Muscle layer of colon (tissue), 2 donors: ENCODE data around the gene S1PR5.

Experiments
- H3K27ac ChIP-seq: one replicate; pipeline ENCODE4 v1.7.0; 2013; ENCODE audit warnings: low read depth, mild to moderate bottlenecking, low read length, moderate library complexity
- H3K27me3 ChIP-seq, 2 donors: one replicate each; pipeline ENCODE4 v1.7.0; 2013; ENCODE audit warnings: low read length in 2 of 2, mild to moderate bottlenecking in 2 of 2; ENCODE audit not compliant: insufficient read depth in 2 of 2, control insufficient read depth in 1 of 2
- H3K36me3 ChIP-seq: one replicate; pipeline ENCODE4 v1.7.0; 2013; ENCODE audit warnings: mild to moderate bottlenecking, low read length; ENCODE audit not compliant: insufficient read depth
- H3K4me1 ChIP-seq: one replicate; pipeline ENCODE4 v1.7.0; 2013; ENCODE audit warnings: mild to moderate bottlenecking, low read length; ENCODE audit not compliant: insufficient read depth
- H3K4me3 ChIP-seq, 2 donors: one replicate each; pipeline ENCODE4 v1.7.0; 2013; ENCODE audit warnings: low read length in 2 of 2, low read depth in 1 of 2, mild to moderate bottlenecking in 1 of 2, moderate library complexity in 1 of 2
- H3K9ac ChIP-seq: one replicate; pipeline ENCODE4 v1.7.0; 2013; ENCODE audit warnings: low read length
- H3K9me3 ChIP-seq: one replicate; pipeline ENCODE4 v1.7.0; 2013; ENCODE audit warnings: mild to moderate bottlenecking, low read length
- donor health status: abdominal sarcoma.
- donor health status: Adenocarcinoma of cecum.

The S1PR5 gene

DNA sequence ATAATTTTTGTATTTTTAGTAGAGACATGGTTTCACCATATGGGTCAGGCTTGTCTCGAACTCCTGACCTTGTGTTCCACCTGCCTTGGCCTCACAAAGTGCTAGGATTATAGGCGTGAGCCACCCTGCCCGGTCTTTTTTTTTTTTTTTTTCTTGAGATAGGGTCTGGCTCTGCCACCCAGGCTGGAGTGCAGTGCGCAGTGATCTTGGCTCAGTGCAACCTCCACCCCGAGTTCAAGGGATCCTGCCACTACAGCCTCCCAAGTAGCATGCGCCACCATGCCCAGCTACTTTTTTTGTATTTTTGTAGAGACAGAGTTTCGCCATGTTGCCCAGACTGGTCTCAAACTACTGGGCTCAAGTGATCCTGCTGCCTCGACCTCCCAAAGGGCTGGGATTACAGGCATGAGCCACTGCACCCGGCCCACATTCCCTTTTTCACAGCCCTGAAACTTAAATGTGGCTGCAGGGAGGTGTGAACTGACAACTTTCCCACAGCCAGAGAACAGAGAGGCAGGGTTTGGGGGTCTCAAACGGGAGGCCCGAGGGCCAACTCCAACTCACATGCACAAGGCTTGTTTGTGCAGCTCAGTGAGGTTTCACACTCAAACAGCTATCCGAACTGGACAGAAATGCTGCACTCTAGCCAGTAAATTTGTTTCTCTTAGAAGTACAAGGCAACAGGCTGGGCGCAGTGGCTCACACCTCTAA is 4.4 kb upstream of the S1PR5 start:
- Histone ChIP-seq H3K9me3 (no peaks in the 10 kb centered on the region), H3K36me3 (no peaks in the 10 kb centered on the region), H3K4me3 (no peak overlapping the region), H3K4me1 (no peaks in the 10 kb centered on the region), H3K27me3 (peaks cover 21 to 34% of the 10 kb centered on the region in 2 donors), H3K27ac (no peak overlapping the region), H3K9ac (no peak overlapping the region)

DNA sequence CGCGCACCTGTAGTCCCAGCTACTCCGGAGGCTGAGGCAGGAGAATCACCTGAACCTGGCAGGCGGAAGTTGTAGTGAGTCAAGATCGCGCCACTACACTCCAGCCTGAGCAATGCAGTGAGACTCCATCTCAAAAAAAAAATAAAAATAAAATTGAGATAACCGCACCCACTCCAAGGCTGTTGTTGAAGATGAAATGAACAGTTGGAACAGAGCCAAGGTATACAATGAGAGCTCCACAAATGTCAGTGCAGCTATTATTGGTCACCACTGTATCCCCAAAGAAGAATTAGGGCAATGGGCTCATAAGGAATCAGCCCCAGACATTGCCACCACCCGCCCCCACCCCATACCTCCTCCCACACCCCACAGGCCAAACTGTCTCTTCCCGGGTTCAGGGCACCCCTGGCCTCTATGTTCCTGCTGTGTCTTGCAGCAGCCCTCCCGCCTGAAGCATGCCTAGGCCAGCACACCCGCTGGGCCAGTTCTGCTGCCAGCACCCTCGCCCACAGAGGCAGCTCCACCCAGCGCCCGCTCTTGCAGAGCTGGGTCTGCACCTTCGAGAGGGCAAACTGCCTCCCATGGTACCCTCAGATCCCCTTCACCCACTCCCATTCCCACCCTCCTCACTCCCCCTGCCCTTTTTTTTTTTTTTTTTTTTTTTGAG is 3.5 kb upstream of the S1PR5 start:
- H3K36me3 ChIP-seq: no peaks in the 10 kb centered on the region
- no peak overlapping the region for H3K27ac ChIP-seq
- peaks cover 24 to 42% of the 10 kb centered on the region in 2 donors for H3K27me3 ChIP-seq
- H3K9me3 ChIP-seq: no peaks in the 10 kb centered on the region
- no peak overlapping the region for H3K9ac ChIP-seq
- no peaks in the 10 kb centered on the region for H3K4me1 ChIP-seq
- no peak overlapping the region for H3K4me3 ChIP-seq

DNA sequence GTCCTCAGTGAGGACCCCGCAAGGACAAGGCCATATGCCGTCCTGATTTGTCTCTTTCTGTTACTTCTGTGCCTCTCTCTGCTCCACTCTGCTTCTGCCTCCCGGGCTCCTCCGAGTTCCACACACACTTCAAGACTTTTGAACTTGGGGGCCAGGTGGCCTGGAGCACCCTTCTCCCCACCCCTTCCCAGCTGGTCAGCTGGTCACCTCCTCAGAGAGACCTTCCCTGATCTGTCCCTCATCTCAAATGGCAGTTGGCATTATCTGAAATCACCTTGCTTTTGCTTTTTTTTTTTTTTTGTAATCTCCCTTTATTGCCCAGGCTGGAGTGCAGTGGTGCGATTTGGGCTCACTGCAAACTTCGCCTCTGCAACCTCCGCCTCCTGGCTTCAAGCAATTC is 2.2 kb upstream of the S1PR5 start:
- Histone ChIP-seq H3K36me3 (no peaks in the 10 kb centered on the region), H3K9me3 (no peaks in the 10 kb centered on the region), H3K4me3 (no peak overlapping the region), H3K27me3 (peaks cover 36 to 55% of the 10 kb centered on the region in 2 donors), H3K9ac (no peak overlapping the region), H3K27ac (no peak overlapping the region), H3K4me1 (no peaks in the 10 kb centered on the region)

DNA sequence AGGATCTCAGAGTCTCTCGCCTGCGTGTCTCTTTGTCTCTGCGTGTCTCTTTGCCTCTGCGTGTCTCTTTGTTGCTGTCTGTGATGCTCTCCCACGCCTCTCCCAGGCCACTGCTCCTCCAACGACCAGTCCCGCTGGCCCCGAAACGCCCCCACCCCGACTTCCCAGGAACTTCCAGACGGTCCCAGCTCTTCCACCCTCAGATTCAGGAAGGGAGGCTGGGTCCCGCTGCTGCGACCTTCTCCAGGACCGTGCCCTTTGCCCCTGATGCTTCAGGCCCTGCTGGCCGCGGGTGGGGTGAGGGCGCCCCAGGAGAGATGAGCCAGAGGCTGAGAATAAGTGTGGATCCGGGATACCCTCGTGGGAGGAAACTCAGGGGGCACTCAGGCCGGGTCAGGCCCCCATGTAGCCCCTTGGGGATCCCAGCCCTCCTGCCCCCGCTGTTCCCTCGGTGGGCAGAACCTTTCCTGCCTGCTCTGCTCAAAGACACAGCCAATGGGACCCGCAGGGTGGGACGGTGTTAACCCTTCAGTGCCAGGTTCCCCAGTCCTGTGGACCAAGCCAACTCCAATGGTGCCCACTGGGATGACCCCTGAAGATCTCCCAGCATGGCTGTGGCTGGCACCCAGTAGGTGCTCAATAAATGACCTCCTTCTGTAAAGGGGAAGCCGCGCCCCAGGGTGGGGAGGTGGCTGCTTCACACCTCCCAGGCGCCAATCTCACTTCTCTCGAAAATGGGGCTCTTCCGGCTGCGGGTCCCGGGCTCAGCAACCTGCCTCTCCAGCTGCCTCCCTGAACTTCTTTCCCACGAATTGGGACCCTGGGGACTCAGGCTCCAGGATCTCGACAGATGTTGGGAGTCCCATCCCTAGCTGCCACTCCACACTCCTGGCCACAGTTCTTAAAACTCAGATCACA is 1.5 kb upstream of the S1PR5 start:
- H3K27ac ChIP-seq: no peak overlapping the region
- H3K9me3 ChIP-seq: no peaks in the 10 kb centered on the region
- no peaks in the 10 kb centered on the region for H3K4me1 ChIP-seq
- H3K27me3 ChIP-seq: peaks cover 36 to 62% of the 10 kb centered on the region in 2 donors
- H3K36me3 ChIP-seq: no peaks in the 10 kb centered on the region
- H3K9ac ChIP-seq: no peak overlapping the region
- H3K4me3 ChIP-seq: no peak overlapping the region

DNA sequence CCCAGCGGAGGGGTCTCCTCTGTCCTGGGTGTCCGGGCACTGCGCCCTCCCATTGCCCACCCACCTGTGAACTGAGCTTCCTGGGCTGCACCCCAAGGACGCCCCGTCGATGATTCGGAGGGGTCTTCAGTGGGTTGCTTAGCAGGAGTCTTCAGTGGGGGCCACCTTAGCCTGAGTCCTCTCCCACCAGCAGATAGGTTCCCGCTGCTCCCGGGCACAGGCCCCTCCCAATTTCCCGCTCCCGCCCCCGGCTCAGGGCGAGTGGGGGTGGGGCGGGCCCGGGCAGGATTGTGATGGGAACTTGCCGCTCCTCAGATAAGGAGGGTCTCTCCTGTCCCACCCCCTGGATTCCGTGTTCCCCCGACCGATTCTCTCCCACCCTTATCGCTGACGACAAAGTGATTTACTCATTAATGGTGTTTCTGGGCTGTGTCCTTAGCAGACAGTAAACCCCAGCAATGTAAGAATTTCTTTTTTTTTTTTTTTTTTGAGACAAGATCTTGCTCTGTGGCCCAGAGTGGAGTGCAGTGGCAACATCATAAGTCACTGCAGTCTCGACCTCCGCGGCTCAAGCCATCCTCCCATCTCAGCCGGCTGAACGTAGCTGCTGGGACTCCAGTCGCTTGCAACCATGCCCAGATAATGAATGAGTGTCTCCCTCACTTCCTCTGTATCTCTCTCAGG is 655 bp upstream of the S1PR5 start:
- Histone ChIP-seq H3K4me3 (no peak overlapping the region), H3K27me3 (peaks cover 42 to 70% of the 10 kb centered on the region in 2 donors), H3K27ac (no peak overlapping the region)

DNA sequence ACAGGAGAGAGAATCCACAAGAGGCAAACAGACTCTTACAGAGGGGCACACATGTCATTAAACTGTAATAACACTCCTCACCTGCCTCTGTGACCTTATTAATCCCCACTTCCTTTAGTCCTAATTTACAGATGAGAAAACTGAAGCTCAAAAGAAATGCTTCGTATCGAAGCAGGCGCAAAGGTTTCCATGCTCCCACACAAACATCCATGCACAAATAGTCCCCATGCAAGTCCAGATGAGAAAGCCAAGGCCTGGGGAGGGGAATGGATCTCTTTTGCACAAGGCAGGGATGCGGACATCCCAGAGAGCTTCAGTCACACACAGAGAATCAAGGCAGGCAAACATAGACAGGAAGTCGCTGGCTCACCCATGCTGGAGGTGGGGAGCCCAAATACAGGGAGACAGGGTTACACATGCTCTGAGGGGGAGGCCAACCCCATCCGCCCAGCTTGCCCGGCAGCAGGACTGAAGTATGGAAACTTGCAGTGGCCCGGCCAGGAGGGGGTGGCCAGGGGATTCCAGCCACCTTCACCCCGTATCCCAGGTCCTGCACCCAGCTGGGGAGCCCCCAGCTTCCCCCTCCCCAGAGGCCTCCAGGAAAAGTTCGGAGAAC is 468 bp downstream of the S1PR5 start:
- H3K9ac ChIP-seq: no peak overlapping the region
- H3K27ac ChIP-seq: no peak overlapping the region
- H3K4me3 ChIP-seq: no peak overlapping the region

More for the DNA sequence above, 655 bp upstream of the S1PR5 start:
- no peak overlapping the region for H3K9ac ChIP-seq
- H3K4me1 ChIP-seq: no peaks in the 10 kb centered on the region
- no peaks in the 10 kb centered on the region for H3K36me3 ChIP-seq
- H3K9me3 ChIP-seq: no peaks in the 10 kb centered on the region

DNA sequence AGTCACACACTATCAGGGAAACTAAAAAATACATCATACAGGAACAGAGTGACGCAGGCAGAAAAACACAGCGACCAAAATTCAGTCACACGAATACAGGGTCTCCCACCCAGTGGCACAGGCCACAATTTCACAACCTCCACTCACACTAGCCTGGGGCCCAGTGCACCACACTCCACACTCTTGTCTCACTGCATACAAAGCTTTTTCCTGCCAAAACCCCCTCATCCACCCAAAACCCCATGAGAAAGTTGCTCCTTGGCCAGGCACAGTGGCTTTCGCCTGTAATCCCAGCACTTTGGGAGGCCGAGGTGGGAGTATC is 1.2 kb downstream of the S1PR5 start:
- H3K27me3 ChIP-seq: peaks cover 44 to 81% of the 10 kb centered on the region in 2 donors
- no peak overlapping the region for H3K27ac ChIP-seq
- no peak overlapping the region for H3K9ac ChIP-seq
- H3K4me3 ChIP-seq: no peak overlapping the region
- H3K36me3 ChIP-seq: no peaks in the 10 kb centered on the region
- no peaks in the 10 kb centered on the region for H3K9me3 ChIP-seq
- H3K4me1 ChIP-seq: no peaks in the 10 kb centered on the region

More for the DNA sequence above, 468 bp downstream of the S1PR5 start:
- Histone ChIP-seq H3K27me3 (peaks cover 44 to 79% of the 10 kb centered on the region in 2 donors), H3K36me3 (no peaks in the 10 kb centered on the region), H3K9me3 (no peaks in the 10 kb centered on the region), H3K4me1 (no peaks in the 10 kb centered on the region)

DNA sequence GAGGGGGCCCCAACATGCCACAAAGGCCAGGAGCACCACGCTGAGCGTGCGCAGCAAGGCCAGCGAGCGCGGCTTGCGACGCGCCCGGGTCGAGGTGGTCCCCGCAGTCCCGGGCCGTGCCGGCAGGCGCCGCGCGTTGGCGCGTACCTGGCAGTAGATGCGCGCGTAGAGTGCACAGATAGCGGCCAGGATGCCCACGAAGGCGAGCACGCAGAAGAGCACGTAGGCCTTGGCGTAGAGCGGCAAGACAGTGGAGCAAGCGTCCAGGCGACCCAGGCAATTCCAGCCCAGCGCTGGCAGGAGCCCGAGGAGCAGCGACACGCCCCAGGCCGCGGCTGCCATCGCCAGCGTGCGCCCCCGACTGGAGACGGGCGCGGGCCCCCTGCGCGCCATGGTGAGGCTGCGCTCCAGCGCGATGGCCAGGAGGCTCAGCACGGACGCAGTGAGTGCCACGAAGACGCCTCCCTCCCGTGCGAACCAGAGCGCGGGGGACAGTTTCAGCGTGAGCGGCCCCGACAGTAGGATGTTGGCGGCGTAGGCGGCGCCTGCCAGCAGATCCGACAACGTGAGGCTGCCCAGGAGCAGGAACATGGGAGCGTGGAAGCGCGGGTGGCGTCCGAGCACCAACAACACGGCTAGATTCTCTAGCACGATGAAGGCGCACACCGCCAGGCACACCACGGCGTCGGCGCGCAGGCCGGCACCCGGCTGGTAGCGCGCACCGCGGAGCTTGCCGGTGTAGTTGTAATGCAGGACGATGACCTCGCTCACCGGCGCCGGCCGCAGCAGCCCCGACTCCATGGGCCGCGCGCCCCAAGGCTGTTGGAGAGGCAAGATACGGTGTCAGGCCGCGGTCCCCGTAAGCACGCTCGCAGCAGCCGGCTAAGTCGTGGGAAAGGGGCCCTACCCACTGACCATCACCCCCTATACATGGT is 2.8 kb downstream of the S1PR5 start:
- Histone ChIP-seq H3K27me3 (peaks cover 46 to 87% of the 10 kb centered on the region in 2 donors), H3K9ac (no peak overlapping the region), H3K9me3 (no peaks in the 10 kb centered on the region), H3K27ac (no peak overlapping the region), H3K36me3 (no peaks in the 10 kb centered on the region), H3K4me1 (no peaks in the 10 kb centered on the region), H3K4me3 (no peak overlapping the region)

DNA sequence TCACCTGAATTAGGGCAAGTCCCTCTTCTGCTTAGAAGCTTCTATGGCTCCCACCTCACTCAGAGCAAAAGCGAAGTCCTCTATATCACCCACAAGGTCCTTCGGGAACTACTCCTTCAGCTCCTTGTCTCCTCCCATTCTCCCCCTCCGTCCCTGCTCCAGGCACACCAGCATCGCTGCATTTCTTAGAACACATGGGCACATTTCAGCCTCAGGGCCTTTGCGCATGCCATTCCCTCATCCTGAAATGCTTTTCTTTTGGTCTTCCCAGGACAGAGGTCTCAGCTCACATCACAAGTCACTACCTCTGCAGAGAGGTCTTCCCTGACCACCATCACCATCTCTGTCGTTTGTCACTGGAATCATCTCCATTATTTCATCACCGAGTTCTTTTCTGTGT is 4.0 kb downstream of the S1PR5 start:
- Histone ChIP-seq H3K9ac (no peak overlapping the region), H3K4me1 (no peaks in the 10 kb centered on the region), H3K4me3 (no peak overlapping the region), H3K36me3 (no peaks in the 10 kb centered on the region), H3K27ac (no peak overlapping the region), H3K27me3 (peaks cover 37 to 77% of the 10 kb centered on the region in 2 donors), H3K9me3 (no peaks in the 10 kb centered on the region)

DNA sequence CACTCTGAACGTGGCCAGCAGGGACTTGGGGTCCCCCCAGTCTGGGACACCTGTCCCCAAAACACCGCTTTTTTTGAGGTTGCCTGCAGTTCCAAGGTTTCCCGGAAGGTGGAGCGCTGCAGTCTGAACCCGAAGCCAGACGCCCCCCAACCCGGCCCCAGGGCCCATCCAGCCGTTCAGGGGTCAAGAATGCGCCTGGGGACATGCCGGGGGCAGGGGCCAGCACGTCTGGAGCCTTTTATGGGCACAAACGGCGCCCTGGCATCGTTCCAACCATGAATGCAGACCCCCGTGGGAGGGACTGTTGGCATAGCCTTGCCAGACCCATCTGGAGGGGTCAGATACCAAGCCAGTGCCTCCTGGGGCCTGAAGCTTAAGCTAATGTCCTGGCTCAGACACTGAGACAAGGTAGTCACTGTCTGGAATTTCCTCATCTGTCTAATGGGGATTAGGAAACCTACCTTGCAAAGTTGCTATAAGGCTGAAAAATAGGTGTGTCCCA is 6.9 kb downstream of the S1PR5 start:
- Histone ChIP-seq H3K36me3 (no peaks in the 10 kb centered on the region), H3K4me3 (no peak overlapping the region), H3K27me3 (peaks cover 26 to 48% of the 10 kb centered on the region in 2 donors), H3K4me1 (no peaks in the 10 kb centered on the region), H3K9me3 (no peaks in the 10 kb centered on the region), H3K9ac (no peak overlapping the region), H3K27ac (no peak overlapping the region)
